Measurements from ENCODE around the gene VEGFA.

Gene VEGFA

GRCh38 chr6:43780941-43781928, 11.2 kb downstream of the VEGFA start:
- ChIA-PET POLR2A (interaction anchor here (2.1 kb wide), 1 partner anchor 11 kb away, joined by 9 read pairs; the partner anchor contains the start of gene VEGFA), CTCF (no interaction called here)
- TF ChIP-seq ARNT (IDR thresholded peaks at IDR 0.05) (no peak), FOXK2 (IDR thresholded peaks at IDR 0.05) (no peak), BHLHE40 (IDR thresholded peaks at IDR 0.05; ENCODE audit: borderline replicate concordance) (no peak)
- no peak for DNase-seq (ENCODE audit: extremely low spot score)

- no peak for DNase-seq (ENCODE audit: extremely low spot score)
Observed at GRCh38 chr6:43781941-43782704, 12.1 kb downstream of the VEGFA start.

GRCh38 chr6:43782764-43783513, 12.9 kb downstream of the VEGFA start:
- ChIA-PET POLR2A (interaction anchor here (1.1 to 2.1 kb wide), 2 partner anchors 13 to 54 kb away, joined by 3 to 9 read pairs; partner anchors contain the start of gene VEGFA), CTCF (interaction anchor here (0.8 to 2.0 kb wide), 2 partner anchors 9 to 67 kb away, joined by 3 to 12 read pairs; no protein-coding TSS in a partner anchor)
- TF ChIP-seq BHLHE40 (IDR thresholded peaks at IDR 0.05; ENCODE audit: borderline replicate concordance) (no peak), ELF4 (IDR thresholded peaks at IDR 0.05) (no peak), FOXA1 (IDR thresholded peaks at IDR 0.05) (no peak), TARDBP (IDR thresholded peaks at IDR 0.05) (no peak), FOXK2 (IDR thresholded peaks at IDR 0.05) (no peak), FOXM1 (IDR thresholded peaks at IDR 0.05; ENCODE audit: borderline replicate concordance) (no peak), SP1 (IDR thresholded peaks at IDR 0.05) (no peak), HDGF (IDR thresholded peaks at IDR 0.05; ENCODE audit: borderline replicate concordance) (no peak), ZNF384 (IDR thresholded peaks at IDR 0.05) (no peak), PKNOX1 (IDR thresholded peaks at IDR 0.05) (no peak), L3MBTL2 (conservative IDR thresholded peaks at IDR 0.05) (no peak), SUZ12 (IDR thresholded peaks at IDR 0.05) (no peak), ARNT (IDR thresholded peaks at IDR 0.05) (no peak), NFRKB (IDR thresholded peaks at IDR 0.05) (no peak), CTBP1 (IDR thresholded peaks at IDR 0.05; ENCODE audit: borderline replicate concordance) (no peak), LEF1 (IDR thresholded peaks at IDR 0.05; ENCODE audit: borderline replicate concordance) (no peak)
- no peak for DNase-seq (ENCODE audit: extremely low spot score)

More at GRCh38 chr6:43781941-43782704, 12.1 kb downstream of the VEGFA start:
- ChIA-PET CTCF (interaction anchor here (0.8 to 2.0 kb wide), 2 partner anchors 8 to 68 kb away, joined by 3 to 12 read pairs; no protein-coding TSS in a partner anchor), POLR2A (interaction anchor here (2.1 kb wide), 1 partner anchor 12 kb away, joined by 9 read pairs; the partner anchor contains the start of gene VEGFA)
- TF ChIP-seq NFRKB (IDR thresholded peaks at IDR 0.05) (no peak), PKNOX1 (IDR thresholded peaks at IDR 0.05) (no peak), ARNT (IDR thresholded peaks at IDR 0.05) (no peak), ZNF384 (IDR thresholded peaks at IDR 0.05) (no peak), SUZ12 (IDR thresholded peaks at IDR 0.05) (no peak)

- CTCF ChIA-PET: interaction anchor here (2.0 kb wide), 1 partner anchor 11 kb away, joined by 12 read pairs; no protein-coding TSS in a partner anchor
- POLR2A ChIA-PET: interaction anchor here (0.7 to 1.1 kb wide), 2 partner anchors 10 to 53 kb away, joined by 3 read pairs; no protein-coding TSS in a partner anchor
- DNase-seq (ENCODE audit: extremely low spot score): no peak
- TF ChIP-seq PKNOX1 (IDR thresholded peaks at IDR 0.05): no peak
- no peak for TF ChIP-seq HDGF (IDR thresholded peaks at IDR 0.05; ENCODE audit: borderline replicate concordance)
- no peak for TF ChIP-seq L3MBTL2 (conservative IDR thresholded peaks at IDR 0.05)
Observed at GRCh38 chr6:43784049-43784855, 14.2 kb downstream of the VEGFA start.

GRCh38 chr6:43785220-43785752, 15.3 kb downstream of the VEGFA start:
- DNase-seq (ENCODE audit: extremely low spot score): no peak
- CTCF ChIA-PET: no interaction called here
- no peak for TF ChIP-seq TARDBP (IDR thresholded peaks at IDR 0.05)
- TF ChIP-seq SUZ12 (IDR thresholded peaks at IDR 0.05): no peak
- no peak for TF ChIP-seq FOXM1 (IDR thresholded peaks at IDR 0.05; ENCODE audit: borderline replicate concordance)
- TF ChIP-seq L3MBTL2 (conservative IDR thresholded peaks at IDR 0.05): no peak
- no peak for TF ChIP-seq BHLHE40 (IDR thresholded peaks at IDR 0.05; ENCODE audit: borderline replicate concordance)
- no peak for TF ChIP-seq ZNF384 (IDR thresholded peaks at IDR 0.05)
- TF ChIP-seq NFRKB (IDR thresholded peaks at IDR 0.05): no peak
- TF ChIP-seq SP1 (IDR thresholded peaks at IDR 0.05): no peak
- no peak for TF ChIP-seq CTBP1 (IDR thresholded peaks at IDR 0.05; ENCODE audit: borderline replicate concordance)
- no peak for TF ChIP-seq FOXA1 (IDR thresholded peaks at IDR 0.05)
- TF ChIP-seq ELF4 (IDR thresholded peaks at IDR 0.05): no peak
- TF ChIP-seq PKNOX1 (IDR thresholded peaks at IDR 0.05): no peak
- no peak for TF ChIP-seq LEF1 (IDR thresholded peaks at IDR 0.05; ENCODE audit: borderline replicate concordance)
- POLR2A ChIA-PET: interaction anchor here (0.7 kb wide), 1 partner anchor 10 kb away, joined by 3 read pairs; no protein-coding TSS in a partner anchor

All from HEK293T (cell line).